ENCODE measurements around the gene ADGRG1.

ADGRG1 gene

DNA sequence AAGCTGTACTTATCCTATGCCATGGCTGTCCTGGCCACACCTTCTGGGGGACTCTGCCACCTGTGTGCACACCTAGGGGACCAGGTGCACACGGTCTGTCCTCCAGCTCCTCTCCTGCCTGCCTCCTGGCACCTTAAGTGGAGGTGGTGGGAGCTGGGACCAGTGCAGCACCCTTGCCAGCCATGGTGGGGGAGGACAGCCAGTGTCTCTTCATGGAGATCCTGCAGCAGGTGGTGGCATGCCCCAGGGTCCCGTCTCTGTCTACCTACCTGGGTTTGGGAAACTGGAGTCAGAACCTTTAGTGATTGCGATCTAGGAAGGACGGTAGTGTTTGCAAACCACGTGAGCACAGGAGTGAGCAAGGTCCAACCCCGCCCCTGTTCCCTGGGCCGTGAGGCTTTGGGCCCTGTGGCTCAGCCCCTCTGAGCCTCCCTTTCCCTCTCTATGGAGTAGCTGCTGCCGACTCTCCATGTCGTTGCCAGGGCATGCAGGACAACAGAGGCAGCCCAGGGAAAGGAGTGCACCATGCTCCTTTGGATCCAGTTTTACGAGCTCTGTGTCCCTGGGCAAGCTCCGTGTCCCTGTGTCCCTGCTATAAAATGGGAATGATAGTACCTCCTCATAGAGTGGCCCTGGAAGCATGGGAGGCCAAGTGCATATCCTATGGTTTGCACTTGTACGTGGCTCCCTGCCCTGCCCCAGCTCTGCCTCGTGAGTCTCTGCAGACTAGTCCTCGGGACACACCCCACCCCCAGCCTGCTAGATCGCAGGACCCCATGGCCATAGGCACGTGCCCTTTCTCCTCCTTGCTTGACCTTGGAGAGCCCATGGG lies 7.1 kb downstream of the ADGRG1 start:
- no peak for DNase-seq (ENCODE audit: low read depth in 2 of 3, low spot score in 2 of 3)

DNA sequence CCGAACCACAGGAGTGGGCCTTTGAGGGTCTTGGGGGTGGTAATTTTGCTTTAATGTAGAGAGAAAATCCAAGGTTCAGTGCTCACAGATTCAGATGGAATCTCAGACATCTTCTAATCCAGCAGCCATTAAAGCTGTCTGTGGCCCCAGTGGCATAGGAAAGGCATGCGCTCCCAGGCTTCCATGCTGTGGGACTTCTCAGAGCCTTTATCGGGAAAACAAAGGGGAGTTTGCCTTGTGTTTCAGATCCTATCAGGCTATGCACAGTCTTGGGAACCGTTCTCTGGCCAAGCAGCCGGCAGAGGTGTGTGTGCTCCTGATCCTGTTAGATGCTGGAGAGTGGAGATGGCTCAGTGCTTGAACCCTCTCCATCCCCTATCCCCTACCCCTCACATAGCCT lies 7.8 kb downstream of the ADGRG1 start:
- no peak for DNase-seq (ENCODE audit: low read depth in 2 of 3, low spot score in 2 of 3)

DNA sequence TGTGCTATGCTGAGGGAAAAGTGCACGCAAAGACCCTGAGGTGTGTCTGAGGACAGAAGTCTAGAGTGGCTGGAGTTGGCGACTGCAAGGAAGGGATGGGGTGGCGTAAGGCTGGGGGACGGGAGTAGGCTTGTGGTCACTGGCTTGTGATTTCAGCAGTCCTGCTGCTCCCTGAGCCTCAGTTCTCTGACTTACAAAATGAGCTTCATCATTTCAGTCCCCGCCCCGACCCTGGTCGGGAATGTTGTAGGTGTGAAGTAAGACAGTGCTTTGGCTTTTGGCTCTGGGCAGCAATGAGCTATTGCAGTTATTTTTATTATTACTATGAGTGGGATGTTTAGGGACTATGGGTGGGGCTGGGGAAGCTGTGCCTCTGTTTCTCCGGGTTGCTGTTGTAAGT lies 8.6 kb downstream of the ADGRG1 start:
- DNase-seq (ENCODE audit: low read depth in 2 of 3, low spot score in 2 of 3) = no peak

DNA sequence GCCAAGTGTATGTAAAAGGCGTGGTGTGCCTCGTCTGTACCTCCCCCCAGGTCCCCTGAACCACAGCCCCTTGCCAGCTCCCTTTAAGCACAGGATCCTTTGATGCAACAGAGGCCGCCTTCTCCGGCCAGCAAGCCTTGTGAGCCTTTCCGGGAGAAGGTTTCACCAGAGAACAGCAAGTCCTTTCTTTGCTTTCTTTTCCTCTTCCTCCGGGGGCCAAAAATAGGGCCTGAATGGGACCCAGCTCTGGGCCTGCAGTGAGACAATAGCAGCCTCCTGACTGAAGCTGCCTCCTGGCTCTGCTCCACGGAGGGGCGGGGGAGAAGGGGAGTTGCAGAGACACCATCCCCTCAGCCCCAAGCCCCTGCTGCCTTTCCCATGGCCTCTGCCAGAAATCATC lies 9.0 kb downstream of the ADGRG1 start:
- DNase-seq (ENCODE audit: low read depth in 2 of 3, low spot score in 2 of 3) = no peak

DNA sequence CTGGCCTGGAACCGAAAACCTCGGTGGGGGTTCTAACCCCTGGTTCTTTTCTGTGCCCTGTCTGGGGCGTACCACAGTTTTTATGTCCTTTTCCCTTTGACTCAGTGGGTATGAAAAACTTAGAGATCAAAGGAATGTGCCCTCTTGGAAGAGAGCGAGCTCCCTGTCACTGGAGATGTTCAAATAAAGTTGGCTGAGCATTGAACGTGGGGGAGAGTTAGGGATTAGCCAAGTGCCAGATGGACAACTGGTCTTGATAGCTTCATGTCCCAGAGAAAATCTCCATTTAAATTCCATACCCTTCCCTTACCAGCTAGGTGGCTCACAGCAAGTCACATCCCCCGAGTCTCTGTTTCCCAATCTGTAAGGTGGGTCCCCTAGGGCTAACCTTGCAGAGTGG lies 9.5 kb downstream of the ADGRG1 start:
- no peak for DNase-seq (ENCODE audit: low read depth in 2 of 3, low spot score in 2 of 3)

DNA sequence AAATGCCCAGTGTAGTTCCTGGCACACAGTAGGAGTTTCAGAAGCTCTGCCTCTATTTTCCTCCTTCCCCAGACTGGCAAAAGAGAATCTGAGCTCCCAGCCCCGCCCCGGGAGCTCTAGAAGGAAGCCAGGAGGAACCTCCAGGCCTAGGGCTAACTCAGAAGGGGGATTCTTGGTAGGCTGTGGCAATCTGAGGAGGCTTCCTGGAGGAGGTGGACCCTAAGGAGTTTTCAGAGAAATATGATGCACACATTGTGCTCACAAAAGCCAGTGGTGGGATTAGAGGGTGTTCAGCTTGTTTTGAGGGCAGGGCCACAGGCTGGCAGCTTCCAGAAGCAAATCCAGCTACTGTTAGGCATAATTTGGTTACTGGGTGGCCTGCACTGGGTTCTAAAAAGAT lies 10.0 kb downstream of the ADGRG1 start:
- no peak for DNase-seq (ENCODE audit: low read depth in 2 of 3, low spot score in 2 of 3)

DNA sequence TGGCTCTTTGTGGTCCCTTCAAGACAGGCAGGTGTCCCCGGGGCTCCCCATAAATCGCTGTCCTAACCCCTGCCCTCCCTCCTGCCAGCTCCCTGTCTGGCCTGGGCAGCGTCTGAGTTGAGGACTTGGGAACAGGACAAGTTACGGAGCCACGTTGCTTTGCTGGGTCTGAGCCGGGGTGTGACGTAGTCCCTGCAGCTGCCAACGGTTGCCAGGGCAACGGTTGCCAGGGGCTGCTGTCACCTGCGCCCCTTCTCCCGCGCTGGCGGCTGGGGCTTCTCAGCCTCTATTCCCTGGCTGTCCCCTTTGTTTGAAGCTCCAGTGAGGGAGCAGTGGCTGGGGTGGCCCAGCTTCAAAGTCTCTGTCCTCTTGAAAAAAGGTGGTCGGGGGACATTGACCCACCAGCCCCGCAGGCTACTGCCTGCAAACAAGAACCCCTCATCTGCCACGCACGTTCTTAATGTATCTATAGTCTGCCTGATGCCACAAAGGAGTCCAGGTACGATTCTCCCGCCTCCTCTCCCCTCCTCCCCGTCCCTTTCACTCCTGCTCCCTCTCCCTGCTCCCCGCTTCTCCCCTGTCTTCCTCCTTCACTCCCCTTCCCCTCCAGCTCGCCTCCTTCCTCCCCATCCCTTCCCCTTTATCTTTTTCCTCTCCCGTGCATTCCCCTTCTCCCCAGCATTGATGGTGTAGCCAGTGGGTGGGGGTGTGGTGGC lies 10.9 kb downstream of the ADGRG1 start:
- DNase-seq (ENCODE audit: low read depth in 2 of 3, low spot score in 2 of 3) = no peak

DNA sequence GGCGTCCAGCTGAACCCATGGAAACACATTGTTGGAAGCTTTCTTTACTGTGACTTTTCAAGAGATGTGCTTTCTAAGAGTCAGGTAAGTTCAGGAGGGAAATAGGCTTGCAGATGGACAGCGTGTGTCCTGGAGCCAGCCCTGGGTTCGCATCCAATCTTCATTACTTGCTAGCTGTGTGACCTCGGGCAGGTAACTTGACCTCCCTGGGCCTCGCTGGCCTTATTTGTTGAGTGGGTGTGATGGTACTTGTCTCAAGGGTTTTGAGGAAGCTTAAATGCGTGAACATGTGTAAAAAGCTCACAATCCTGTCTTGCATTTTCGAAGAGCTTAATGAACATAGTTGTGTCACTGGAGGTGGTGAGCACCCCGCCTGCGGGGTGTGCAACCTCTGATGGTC lies 11.8 kb downstream of the ADGRG1 start:
- no peak for DNase-seq (ENCODE audit: low read depth in 2 of 3, low spot score in 2 of 3)

DNA sequence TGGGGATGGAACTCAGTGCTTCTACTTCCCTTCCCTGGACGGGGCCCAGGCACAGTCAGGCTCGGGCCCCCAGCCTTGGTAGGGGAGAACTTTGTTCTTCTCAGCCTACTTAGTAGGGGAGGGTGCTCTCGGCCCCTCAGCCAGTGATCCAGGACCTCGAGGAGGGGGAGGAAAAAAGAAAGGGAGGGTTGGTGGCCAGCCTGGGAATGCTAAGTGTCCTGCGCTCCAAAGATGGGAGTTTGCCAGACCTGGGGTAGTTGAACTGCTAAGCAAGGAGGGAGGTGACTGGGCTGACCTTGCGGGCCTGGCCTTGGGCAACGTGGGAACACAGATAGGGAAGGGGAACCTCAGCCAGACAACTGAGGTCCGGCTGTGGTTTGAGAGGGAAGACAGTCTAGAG lies 12.2 kb downstream of the ADGRG1 start:
- DNase-seq (ENCODE audit: low read depth in 2 of 3, low spot score in 2 of 3) = no peak

DNA sequence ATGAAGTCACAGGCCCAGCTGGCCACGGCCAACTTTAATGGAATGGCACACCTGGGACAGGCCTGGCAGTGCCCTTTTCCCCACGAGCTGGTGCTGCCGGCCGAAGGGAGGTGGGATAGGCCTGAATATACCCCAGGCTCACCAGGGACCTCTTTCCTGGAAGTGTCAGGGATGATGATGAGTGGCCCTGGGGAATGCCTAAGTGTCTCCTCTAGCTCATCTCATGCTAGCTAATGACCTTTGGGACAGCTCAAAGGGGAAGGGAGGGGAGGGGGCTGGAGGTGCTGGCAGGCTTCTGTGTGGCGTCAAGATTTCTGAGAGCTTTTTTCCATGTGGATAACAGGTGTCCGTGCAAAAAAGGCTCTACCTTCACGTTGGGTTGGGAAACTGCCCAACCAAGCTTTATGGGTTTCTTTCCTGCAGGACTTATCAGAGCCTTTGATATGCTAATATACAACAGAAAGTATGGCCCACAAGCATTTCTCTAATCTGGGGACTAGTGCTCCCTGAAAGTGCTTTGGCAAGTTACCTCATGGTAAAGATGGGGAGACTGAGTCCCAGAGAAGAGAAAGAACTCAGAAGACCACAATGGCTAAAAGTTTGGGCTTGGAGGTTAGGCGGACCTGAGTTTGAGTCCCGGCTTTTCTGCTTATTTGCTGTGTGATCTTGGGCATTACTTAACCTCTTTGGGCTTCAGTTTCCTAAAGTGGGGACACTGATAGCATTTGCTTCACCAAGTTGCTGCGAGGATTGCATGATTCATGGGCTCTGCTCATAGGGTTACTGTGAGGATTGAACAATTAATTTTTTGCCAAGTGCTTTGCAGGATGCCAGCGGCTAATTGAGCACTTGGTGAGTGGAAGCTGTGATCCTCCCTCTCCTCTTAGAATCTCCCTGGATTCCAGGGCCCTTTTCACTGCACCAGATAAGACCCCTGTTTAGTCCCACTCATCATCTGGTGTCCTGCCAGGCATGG lies 14.0 kb downstream of the ADGRG1 start:
- DNase-seq (ENCODE audit: low read depth in 2 of 3, low spot score in 2 of 3) = no peak

DNA sequence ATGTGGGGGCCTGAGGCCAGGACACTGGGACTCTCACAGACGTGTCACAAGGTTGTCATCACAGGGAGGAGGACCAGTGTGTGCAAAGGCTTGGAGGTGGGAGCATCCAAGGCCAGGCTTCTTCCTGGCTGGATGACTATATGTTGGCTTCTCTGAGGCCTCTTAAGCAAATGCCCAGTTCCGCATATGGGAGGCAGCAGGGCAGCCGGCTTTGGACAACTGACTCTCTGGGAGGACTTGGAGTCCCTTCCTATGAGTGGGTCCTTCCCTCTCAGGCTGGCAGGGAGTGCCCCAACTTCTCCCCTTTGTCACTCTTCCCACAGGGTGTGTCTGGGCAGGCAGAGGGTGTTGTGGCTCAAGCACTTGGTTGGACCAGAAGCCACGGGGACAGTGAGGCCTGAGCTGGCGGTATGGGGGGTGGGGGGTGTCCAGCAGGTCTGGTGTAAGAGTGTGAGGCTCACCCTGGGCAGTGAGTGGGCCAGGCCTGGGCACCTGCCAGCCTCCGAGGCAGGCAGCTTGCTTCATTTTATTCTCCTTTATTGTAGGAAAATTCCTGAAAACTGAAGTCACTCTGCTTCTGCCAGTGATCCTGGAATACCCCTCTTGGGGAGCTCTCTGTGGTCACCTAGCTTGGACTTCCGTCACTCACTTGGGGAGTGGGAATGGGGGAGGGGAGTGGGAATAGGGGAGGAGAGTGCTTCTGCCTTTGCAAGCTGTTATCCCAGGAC lies 14.9 kb downstream of the ADGRG1 start:
- no peak for DNase-seq (ENCODE audit: low read depth in 2 of 3, low spot score in 2 of 3)

DNA sequence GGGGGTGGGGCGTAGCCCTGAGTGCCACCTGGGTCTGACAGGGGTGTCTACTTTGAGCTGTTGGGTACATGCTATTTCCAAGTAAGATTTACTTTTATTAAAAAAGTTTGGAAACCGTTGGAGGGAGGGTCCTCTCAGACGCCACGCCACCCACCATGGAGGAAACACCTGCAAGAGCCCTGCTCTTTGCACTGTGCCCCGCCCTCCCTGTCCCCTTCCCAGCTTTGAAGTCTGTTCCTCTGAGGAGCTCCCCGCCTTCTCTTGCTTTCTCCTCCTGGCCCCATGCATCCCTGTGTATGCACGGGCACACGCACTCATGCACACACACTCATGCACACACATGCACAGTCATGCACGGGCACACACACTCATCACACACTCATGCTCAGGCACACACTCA lies 15.5 kb downstream of the ADGRG1 start:
- DNase-seq (ENCODE audit: low read depth in 2 of 3, low spot score in 2 of 3) = no peak

DNA sequence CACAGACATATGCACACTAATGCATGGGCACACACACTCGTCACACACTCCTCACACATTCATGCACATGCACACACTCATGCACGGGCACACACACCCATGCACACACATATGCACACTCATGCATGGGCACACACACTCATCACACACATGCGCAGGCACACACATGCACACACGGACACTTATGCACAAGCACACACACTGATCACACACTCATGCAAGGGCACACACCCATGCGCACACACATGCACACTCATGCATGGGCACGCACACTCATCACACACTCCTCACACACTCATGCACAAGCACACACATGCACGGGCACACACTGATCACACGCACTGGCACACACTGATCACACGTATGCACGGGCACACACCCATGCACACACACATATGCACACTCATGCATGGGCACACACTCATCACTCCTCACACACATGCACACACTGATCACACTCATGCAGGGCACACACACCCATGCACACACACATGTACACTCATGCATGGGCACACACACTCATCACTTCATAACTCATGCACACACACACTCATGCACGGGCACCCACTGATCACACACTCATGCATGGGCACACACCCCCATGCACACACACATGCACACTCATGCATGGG lies 16.1 kb downstream of the ADGRG1 start:
- no peak for DNase-seq (ENCODE audit: low read depth in 2 of 3, low spot score in 2 of 3)

DNA sequence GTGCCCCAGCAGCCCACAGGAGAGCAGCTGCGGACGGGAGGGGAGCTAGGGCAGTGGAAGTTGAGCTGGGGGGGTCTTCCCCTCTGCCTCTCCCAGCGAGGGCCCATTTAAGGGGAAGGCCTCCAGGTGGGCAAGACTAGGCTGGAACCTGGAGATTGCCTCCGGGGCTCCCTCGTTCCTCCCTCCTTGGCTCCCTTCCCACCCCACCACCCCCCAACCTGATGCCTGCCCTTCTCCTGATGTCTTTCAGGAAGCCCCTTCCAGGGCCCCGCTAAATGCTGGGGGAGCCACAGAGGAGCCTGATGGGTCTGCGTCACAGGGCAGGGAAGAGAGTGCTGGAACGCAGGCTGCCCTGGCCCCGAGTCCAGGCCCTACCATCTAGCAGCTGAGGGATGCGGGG lies 16.7 kb downstream of the ADGRG1 start:
- DNase-seq (ENCODE audit: low read depth in 2 of 3, low spot score in 2 of 3) = no peak

DNA sequence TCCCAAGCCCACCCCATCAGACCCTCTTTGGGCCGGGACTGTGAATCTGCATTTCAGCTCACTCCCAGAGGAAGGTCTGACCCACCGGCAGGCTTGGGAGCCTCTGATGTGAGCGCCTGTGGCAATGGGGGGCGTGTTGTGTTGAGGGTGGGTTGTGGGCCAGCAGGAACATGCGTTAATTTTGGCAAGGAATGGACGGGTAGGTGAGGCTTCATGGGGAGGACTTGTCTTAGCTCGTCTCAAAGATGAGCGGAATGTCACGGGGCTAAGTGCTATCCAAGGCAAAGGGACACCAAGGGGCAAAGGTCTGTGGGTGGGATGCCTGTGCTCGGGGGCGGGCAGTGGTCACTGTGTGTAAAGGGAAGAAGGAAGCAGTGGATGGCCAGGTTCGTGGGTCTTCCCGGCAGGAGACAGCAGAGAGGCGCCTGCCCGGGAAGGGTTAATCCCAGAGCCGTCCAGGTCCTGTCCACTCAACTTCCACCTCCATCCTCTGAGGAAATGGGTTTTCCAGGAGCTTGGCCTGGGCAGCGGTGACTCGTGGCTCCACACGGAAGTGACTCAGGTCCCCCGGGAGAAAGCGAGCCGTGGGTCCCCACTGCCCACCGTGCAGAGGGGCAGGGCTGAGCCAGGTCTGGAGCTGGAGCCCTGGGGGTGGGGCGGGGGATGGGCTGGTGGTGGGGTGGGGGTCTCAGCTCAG lies 17.4 kb downstream of the ADGRG1 start:
- DNase-seq (ENCODE audit: low read depth in 2 of 3, low spot score in 2 of 3) = no peak

DNA sequence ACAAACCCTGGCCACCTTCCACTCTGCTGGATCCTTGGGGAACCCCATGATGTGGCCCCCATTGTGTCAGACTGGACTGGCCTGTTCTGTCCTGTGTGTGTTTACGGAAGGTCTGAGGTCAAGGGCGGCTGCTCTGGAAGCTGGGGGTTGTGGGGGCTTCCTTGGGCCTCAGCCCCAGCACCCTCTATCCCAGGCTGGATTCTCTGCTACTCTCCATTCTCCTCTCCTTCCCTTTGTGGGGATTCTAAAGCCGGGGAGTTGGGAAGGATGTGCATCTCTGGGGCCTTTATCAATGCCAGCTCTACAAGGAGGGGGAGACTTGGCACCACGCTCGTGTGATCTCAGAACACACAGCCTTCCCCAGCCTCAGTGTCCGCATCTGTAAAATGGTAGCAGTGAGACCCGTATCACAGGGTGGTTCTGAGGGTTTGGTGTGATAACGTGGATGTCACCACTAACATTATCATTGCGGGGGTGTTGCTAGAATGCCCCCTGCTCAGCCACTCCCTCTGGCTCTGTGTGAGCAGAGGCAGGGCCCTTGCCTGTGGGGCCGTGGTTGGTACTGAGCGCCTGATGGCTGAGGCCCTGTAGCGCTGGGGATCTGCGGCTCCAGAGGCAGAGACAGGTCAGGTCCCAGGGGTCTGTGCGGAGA lies 18.1 kb downstream of the ADGRG1 start:
- DNase-seq (ENCODE audit: low read depth in 2 of 3, low spot score in 2 of 3) = no peak

DNA sequence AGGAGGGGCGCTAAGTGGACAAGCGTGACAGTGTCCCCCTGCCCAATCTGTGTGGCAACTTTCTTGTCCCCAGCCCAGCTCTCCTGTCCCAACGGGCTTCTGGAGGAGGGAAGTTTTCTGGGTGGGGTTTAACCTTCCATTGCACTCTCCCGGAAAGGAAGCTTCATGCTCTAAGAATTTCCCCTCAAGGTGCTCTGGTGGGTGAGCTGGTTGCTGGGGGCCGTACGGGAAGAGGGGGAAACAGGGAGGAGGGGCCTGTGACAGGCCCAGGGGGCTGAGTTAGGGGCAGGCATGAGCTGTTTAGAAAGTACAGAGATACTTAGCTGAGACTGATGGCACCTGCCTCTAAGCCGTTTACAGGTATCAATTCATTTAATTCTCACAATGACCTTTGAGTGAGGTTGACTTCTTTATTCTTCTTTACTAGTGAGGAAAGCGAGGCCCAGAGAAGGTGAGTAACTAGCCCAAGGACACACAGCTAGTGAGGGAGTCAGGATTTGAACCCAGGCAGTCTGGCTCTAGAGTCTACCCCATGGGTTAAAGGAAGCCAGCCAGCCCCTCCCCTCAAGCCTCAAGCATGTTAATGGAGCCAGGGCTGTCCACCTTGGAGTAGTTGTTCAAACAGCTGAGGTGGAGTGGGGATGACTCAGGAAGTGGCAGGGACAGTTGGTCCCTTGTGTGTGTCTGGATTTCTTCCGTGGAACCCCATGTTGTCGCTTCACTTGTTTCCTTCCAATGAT lies 18.9 kb downstream of the ADGRG1 start:
- DNase-seq (ENCODE audit: low read depth in 2 of 3, low spot score in 2 of 3) = no peak

DNA sequence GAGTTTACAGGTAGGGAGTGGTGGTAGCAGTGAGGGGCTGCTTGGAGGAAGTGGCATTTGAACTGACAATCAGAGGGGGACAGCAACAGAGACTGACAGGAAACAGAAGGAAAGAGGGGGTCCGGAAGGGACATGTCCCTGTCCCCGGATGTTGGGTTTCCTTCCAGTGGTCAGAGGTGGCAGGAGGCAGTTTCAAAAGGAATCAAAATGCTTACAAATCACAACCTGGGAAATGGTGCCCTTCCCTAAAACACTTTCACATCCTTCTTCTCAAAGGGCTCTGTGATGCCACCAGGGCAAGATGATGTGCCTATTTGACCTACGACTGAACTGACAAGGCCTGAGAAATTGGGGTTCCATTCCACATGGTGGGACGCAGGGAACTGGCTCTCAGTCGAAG lies 19.7 kb downstream of the ADGRG1 start:
- DNase-seq (ENCODE audit: low read depth in 2 of 3, low spot score in 2 of 3) = no peak
